Type B pancreatic cell (in vitro differentiated cells): ENCODE measurements around the gene ST7L. TPM values are rescaled to one million over a fixed set of nuclear protein-coding genes. Genes with fewer than 3 reads are reported as not detected.
A peak's percentile ranks its signal among the peaks of the same experiment; 100 is the strongest.

Source experiments
- DNase-seq: peaks from one replicate; pipeline ENCODE4 v3.0.0; 2021; ENCODE audit warnings: mixed read lengths; ENCODE audit not compliant: unreplicated experiment; ENCODE audit errors: extremely low spot score
- H3K27ac Mint-ChIP-seq: 2 replicates; pipeline ENCODE4 v1.8.0; 2021; ENCODE audit warnings: mild to moderate bottlenecking, mixed read lengths
- H3K27me3 Mint-ChIP-seq: 2 replicates; pipeline ENCODE4 v1.8.0; 2021; ENCODE audit warnings: mixed read lengths
- H3K36me3 Mint-ChIP-seq: 2 replicates; pipeline ENCODE4 v1.8.0; 2021; ENCODE audit warnings: mixed read lengths
- H3K4me1 Mint-ChIP-seq: one replicate; pipeline ENCODE4 v1.8.0; 2021; ENCODE audit warnings: mixed read lengths; ENCODE audit not compliant: unreplicated experiment
- H3K4me3 Mint-ChIP-seq: 2 replicates; pipeline ENCODE4 v1.8.0; 2021; ENCODE audit warnings: mild to moderate bottlenecking, mixed read lengths
- H3K9me3 Mint-ChIP-seq: 2 replicates; pipeline ENCODE4 v1.8.0; 2021; ENCODE audit warnings: mixed read lengths
- CTCF ChIP-seq: fragments of 200-600 bp; sonication (generic); conservative IDR thresholded peaks from 2 replicates; pipeline ENCODE4 v1.5.0; 2021; ENCODE audit warnings: antibody characterized with exemption, mild to moderate bottlenecking
- total RNA-seq: library from RNA; stranded (reverse); gene quantifications from 2 replicates; pipeline ENCODE4 v1.2.1, GENCODE V29; 2021; ENCODE audit warnings: low replicate concordance

The ST7L gene
- total RNA-seq, 1 donor from 2014 or later, result 22.0 TPM

DNA sequence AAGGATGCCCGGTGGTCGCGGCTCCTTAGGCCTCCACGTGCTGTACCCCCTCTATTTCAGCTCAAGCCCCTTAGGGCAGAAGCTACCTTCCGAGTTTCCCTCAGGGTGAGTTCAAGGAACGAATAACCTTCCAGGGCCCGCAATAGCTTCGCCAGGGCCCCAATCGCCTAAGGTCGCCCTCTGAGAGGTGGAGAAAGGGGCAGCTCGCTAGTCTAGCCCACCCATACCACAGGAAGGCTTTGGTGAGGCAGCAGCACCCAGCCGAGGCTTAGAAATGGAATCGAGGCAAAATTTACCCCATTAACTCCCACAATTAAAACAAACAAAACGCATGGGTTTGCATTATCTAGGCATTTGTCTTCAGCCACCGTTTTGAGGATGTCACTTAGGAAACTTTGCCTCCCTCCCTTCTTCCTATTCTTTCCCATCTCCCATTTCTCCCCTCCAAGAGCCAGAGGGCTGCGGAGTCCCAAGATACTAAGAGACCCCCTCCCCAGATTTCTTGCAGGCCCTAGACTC lies 109.2 kb downstream of the ST7L start:
- Mint-ChIP-seq H3K27ac (peak overlapping the region; percentile 11), H3K27me3 (peaks cover 80% of the 10 kb centered on the region)

GRCh38 chr1:112509005-112509659 lies 109.8 kb downstream of the ST7L start:
- DNase-seq, result no peak
- H3K4me3 Mint-ChIP-seq, result peak overlapping the region; percentile 81
- peaks cover 27% of the 10 kb centered on the region for H3K4me1 Mint-ChIP-seq
- no peaks in the 10 kb centered on the region for H3K9me3 Mint-ChIP-seq
- peaks cover 4% of the 10 kb centered on the region for H3K36me3 Mint-ChIP-seq
- H3K27me3 Mint-ChIP-seq, result peaks cover 86% of the 10 kb centered on the region
- no peak for TF ChIP-seq CTCF
- no peak overlapping the region for H3K27ac Mint-ChIP-seq

More for the DNA sequence above, 109.2 kb downstream of the ST7L start:
- Mint-ChIP-seq H3K36me3 (peaks cover 4% of the 10 kb centered on the region), H3K4me3 (peak overlapping the region; percentile 81), H3K4me1 (peaks cover 21% of the 10 kb centered on the region), H3K9me3 (no peaks in the 10 kb centered on the region)
- no peak for TF ChIP-seq CTCF
- DNase-seq, result no peak

GRCh38 chr1:112508278-112509004 lies 110.5 kb downstream of the ST7L start, which contains the start of gene WNT2B:
TSS of gene WNT2B (plus strand) at chr1:112508965. CDS start at chr1:112509263, 298 bp downstream.
- no peak for DNase-seq
- Mint-ChIP-seq H3K27ac (peak within 1 kb of the TSS; percentile 11), H3K9me3 (no peaks in the 10 kb centered on the region), H3K36me3 (peaks cover 4% of the 10 kb centered on the region), H3K27me3 (peaks cover 86% of the 10 kb centered on the region), H3K4me1 (peaks cover 24% of the 10 kb centered on the region), H3K4me3 (peak within 1 kb of the TSS; percentile 81)
- TF ChIP-seq CTCF, result peak; percentile 20

- Mint-ChIP-seq H3K4me3 (peak overlapping the region; percentile 80), H3K9me3 (no peaks in the 10 kb centered on the region), H3K27ac (no peak overlapping the region), H3K27me3 (peaks cover 91% of the 10 kb centered on the region), H3K36me3 (peaks cover 4% of the 10 kb centered on the region), H3K4me1 (peaks cover 28% of the 10 kb centered on the region)
- no peak for TF ChIP-seq CTCF
- no peak for DNase-seq
Observed at GRCh38 chr1:112507921-112508277, 111.0 kb downstream of the ST7L start.

DNA sequence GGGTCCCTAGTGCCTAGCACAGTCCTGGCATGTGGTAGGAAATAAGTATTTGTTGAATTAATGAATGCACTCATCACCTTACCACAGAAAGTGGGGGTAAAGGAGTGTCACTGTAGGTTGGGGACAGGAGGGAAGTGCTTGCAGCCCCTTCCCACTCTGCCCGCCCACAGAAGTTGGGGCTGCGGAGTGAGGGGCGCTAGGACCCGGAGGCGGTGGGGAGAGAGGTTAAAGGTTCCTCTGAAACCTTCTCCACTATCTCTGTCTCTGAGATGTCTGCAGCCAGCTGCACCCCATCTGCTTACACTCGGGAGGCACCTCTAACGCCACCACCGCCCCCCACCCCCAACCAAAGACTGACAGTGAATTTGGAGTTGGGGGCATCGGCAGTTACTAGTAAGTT lies 111.6 kb downstream of the ST7L start:
- H3K27me3 Mint-ChIP-seq, result peaks cover 91% of the 10 kb centered on the region
- no peak for TF ChIP-seq CTCF
- peak overlapping the region; percentile 80 for H3K4me3 Mint-ChIP-seq
- no peak for DNase-seq
- peaks cover 4% of the 10 kb centered on the region for H3K36me3 Mint-ChIP-seq
- H3K27ac Mint-ChIP-seq, result no peak overlapping the region
- H3K4me1 Mint-ChIP-seq, result peaks cover 34% of the 10 kb centered on the region
- no peaks in the 10 kb centered on the region for H3K9me3 Mint-ChIP-seq
